GM12801 (cell line): ENCODE results near the gene CIRBP.

ENCODE experiments used
- CTCF ChIP-seq: IDR thresholded peaks from one replicate; pipeline ENCODE4 v1.5.1; 2011; ENCODE audit warnings: control low read depth; ENCODE audit not compliant: insufficient read length; ENCODE audit errors: extremely low read depth

CIRBP gene

GRCh38 chr19:1286487-1287353, 17.6 kb downstream of the CIRBP start:
- no peak for TF ChIP-seq CTCF

GRCh38 chr19:1287354-1288225, 18.5 kb downstream of the CIRBP start:
- TF ChIP-seq CTCF, result no peak

GRCh38 chr19:1288226-1288612, 19.1 kb downstream of the CIRBP start:
- no peak for TF ChIP-seq CTCF

- TF ChIP-seq CTCF, result no peak
Measured at GRCh38 chr19:1288833-1289685, 19.9 kb downstream of the CIRBP start.

GRCh38 chr19:1289686-1290025, 20.5 kb downstream of the CIRBP start:
- no peak for TF ChIP-seq CTCF

GRCh38 chr19:1290196-1290702, 21.1 kb downstream of the CIRBP start:
- TF ChIP-seq CTCF, result no peak
